IMR-90 (cell line): ENCODE results near the gene OGFR. TPM values are rescaled to one million over a fixed set of nuclear protein-coding genes. Genes with fewer than 3 reads are reported as not detected.

Source experiments
- ATAC-seq: fragments of 200-7000 bp; cut with Tn5 transposase; 2 replicates; pipeline ENCODE4 v1.9.1; 2020; ENCODE audit warnings: low read depth, mild to moderate bottlenecking, moderate library complexity
- BruUV-seq: library from RNA; stranded (reverse); fragments of 400-500 nt; replicated peaks from 2 replicates; lab custom pipeline; 2021; lab: Mats Ljungman, UMichigan
- CTCF ChIA-PET: fragments of 300-600 bp; formaldehyde crosslinking; extraction: SDS; loops from one replicate; lab custom pipeline; 2021; ENCODE audit warnings: antibody characterized with exemption; lab: Yijun Ruan, JAX
- POLR2A ChIA-PET: fragments of 300-600 bp; sonication (Branson Sonifier 250); formaldehyde crosslinking; loops from one replicate; lab custom pipeline; 2022; ENCODE audit warnings: antibody characterized with exemption; ENCODE audit not compliant: unreplicated experiment; lab: Charles Lee
- DNase-seq: peaks from one replicate; pipeline ENCODE4 v3.0.0; 2013
- H2AFZ ChIP-seq: replicated peaks from 2 replicates; pipeline ENCODE3; 2013; ENCODE audit warnings: low read length, mild to moderate bottlenecking; ENCODE audit not compliant: poor library complexity
- H2AK5ac ChIP-seq: 2 replicates; pipeline ENCODE4 v1.6.1; 2013; ENCODE audit warnings: low read depth, low read length, inconsistent platforms
- H2AK9ac ChIP-seq: replicated peaks from 2 replicates; pipeline ENCODE3; 2013; ENCODE audit warnings: mild to moderate bottlenecking, low read depth, low read length, moderate library complexity; ENCODE audit not compliant: poor library complexity
- H2BK120ac ChIP-seq: 2 replicates; pipeline ENCODE4 v1.6.1; 2013; ENCODE audit warnings: low read depth, low read length, inconsistent platforms
- H2BK15ac ChIP-seq: 3 replicates; pipeline ENCODE4 v1.6.1; 2013; ENCODE audit warnings: low read depth, low read length, inconsistent platforms
- H2BK20ac ChIP-seq: 2 replicates; pipeline ENCODE4 v1.6.1; 2013; ENCODE audit warnings: low read depth, mild to moderate bottlenecking, inconsistent platforms, low read length, moderate library complexity
- H2BK5ac ChIP-seq: 2 replicates; pipeline ENCODE4 v1.6.1; 2013; ENCODE audit warnings: mild to moderate bottlenecking, low read depth, low read length, inconsistent platforms; ENCODE audit not compliant: poor library complexity, severe bottlenecking
- H3K14ac ChIP-seq: replicated peaks from 2 replicates; pipeline ENCODE4 v1.6.1; 2013; ENCODE audit warnings: low read depth, low read length, inconsistent platforms
- H3K18ac ChIP-seq: 2 replicates; pipeline ENCODE4 v1.6.1; 2013; ENCODE audit warnings: low read depth, low read length, control low read depth
- H3K23ac ChIP-seq: 2 replicates; pipeline ENCODE4 v1.6.1; 2013; ENCODE audit warnings: low read depth, low read length, inconsistent platforms
- H3K27ac ChIP-seq: 2 replicates; pipeline ENCODE4 v1.5.1; 2013; ENCODE audit warnings: mild to moderate bottlenecking, control low read depth, low read length; ENCODE audit not compliant: insufficient read depth
- H3K27me3 ChIP-seq: 2 replicates; pipeline ENCODE4 v1.6.1; 2013; ENCODE audit warnings: low read length; ENCODE audit not compliant: control insufficient read depth, insufficient read depth
- H3K36me3 ChIP-seq: 2 replicates; pipeline ENCODE4 v1.6.1; 2013; ENCODE audit warnings: low read length, mixed read lengths; ENCODE audit not compliant: control insufficient read depth, insufficient read depth
- H3K4ac ChIP-seq: 2 replicates; pipeline ENCODE4 v1.6.1; 2013; ENCODE audit warnings: low read depth, low read length, inconsistent platforms
- H3K4me1 ChIP-seq: 2 replicates; pipeline ENCODE4 v1.6.1; 2013; ENCODE audit warnings: low read length, mixed read lengths; ENCODE audit not compliant: control insufficient read depth, insufficient read depth
- H3K4me2 ChIP-seq: 2 replicates; pipeline ENCODE4 v1.6.1; 2013; ENCODE audit warnings: low read depth, mild to moderate bottlenecking, control low read depth, low read length, moderate library complexity
- H3K4me3 ChIP-seq: 2 replicates; pipeline ENCODE4 v1.5.1; 2013; ENCODE audit warnings: low read depth, mild to moderate bottlenecking, control low read depth, low read length, moderate library complexity; ENCODE audit not compliant: insufficient read depth
- H3K56ac ChIP-seq: 2 replicates; pipeline ENCODE4 v1.6.1; 2013; ENCODE audit warnings: low read length, inconsistent platforms; ENCODE audit not compliant: insufficient read depth; ENCODE audit errors: extremely low read depth
- H3K79me1 ChIP-seq, 2 experiments: 2 replicates each; pipeline ENCODE4 v1.6.1; 2013; ENCODE audit warnings: low read length in 2 of 2, inconsistent platforms in 1 of 2, low read depth in 1 of 2
- H3K9ac ChIP-seq: 2 replicates; pipeline ENCODE4 v1.6.1; 2013; ENCODE audit warnings: low read depth, low read length, control low read depth
- H3K9me1 ChIP-seq: 2 replicates; pipeline ENCODE4 v1.6.1; 2013; ENCODE audit warnings: low read length, inconsistent platforms; ENCODE audit not compliant: insufficient read depth
- H3K9me3 ChIP-seq: 2 replicates; pipeline ENCODE4 v1.6.1; 2013; ENCODE audit warnings: low read length; ENCODE audit not compliant: control insufficient read depth, insufficient read depth
- H4K20me1 ChIP-seq: 2 replicates; pipeline ENCODE4 v1.6.1; 2013; ENCODE audit warnings: low read length, inconsistent platforms; ENCODE audit not compliant: insufficient read depth
- H4K5ac ChIP-seq: 2 replicates; pipeline ENCODE4 v1.6.1; 2013; ENCODE audit warnings: mild to moderate bottlenecking, low read depth, low read length, control low read depth
- H4K8ac ChIP-seq, 2 experiments: 2 replicates each; pipeline ENCODE4 v1.6.1; 2013; ENCODE audit warnings: low read depth in 2 of 2, low read length in 2 of 2, control low read depth in 1 of 2, inconsistent platforms in 1 of 2
- H4K91ac ChIP-seq: 2 replicates; pipeline ENCODE4 v1.6.1; 2013; ENCODE audit warnings: low read depth, low read length, inconsistent platforms; ENCODE audit not compliant: insufficient read depth
- BHLHE40 ChIP-seq: fragments of 150-350 bp; IDR thresholded peaks from 2 replicates; pipeline ENCODE4 v1.6.1; 2016; ENCODE audit warnings: mild to moderate bottlenecking, low read depth, low read length
- CHD1 ChIP-seq: IDR thresholded peaks from 2 replicates; pipeline ENCODE4 v1.6.1; 2012; ENCODE audit warnings: low read depth, low read length, improper control_type of control experiment
- CTCF ChIP-seq: conservative IDR thresholded peaks from 2 replicates; pipeline ENCODE4 v1.5.1; 2012; ENCODE audit warnings: mild to moderate bottlenecking, low read depth, low read length, improper control_type of control experiment
- FOS ChIP-seq: fragments of 150-350 bp; IDR thresholded peaks from 2 replicates; pipeline ENCODE4 v1.6.1; 2016; ENCODE audit warnings: low read depth, low read length
- MAFK ChIP-seq: IDR thresholded peaks from 2 replicates; pipeline ENCODE4 v1.6.1; 2012; ENCODE audit warnings: low read depth, low read length, improper control_type of control experiment
- POLR2A ChIP-seq: IDR thresholded peaks from 2 replicates; pipeline ENCODE4 v1.6.1; 2012; ENCODE audit warnings: mild to moderate bottlenecking, low read depth, low read length
- WGBS, 2 experiments: methylation state at CpG; one replicate each; pipeline versions ENCODE4 v1.1.5 to v1.1.7; 2013; ENCODE audit warnings: missing lambda C conversion rate in 2 of 2; ENCODE audit not compliant: insufficient read length in 1 of 2; ENCODE audit errors: extremely low coverage in 2 of 2; 5-methylcytosine and 5-hydroxymethylcytosine counted together
- dilution Hi-C: fragments of 300-500 bp; cut with HindIII; formaldehyde crosslinking; loops from one replicate; pipeline ENCODE4 v1.14.3; 2018; ENCODE audit warnings: low sequenced_read_pairs; ENCODE audit not compliant: unreplicated experiment
- in situ Hi-C: fragments of 300-500 bp; cut with MboI; formaldehyde crosslinking; loops from 3 replicates; pipeline ENCODE4 v1.14.3; 2019; ENCODE audit warnings: low sequenced_read_pairs, inconsistent platforms, mixed read lengths
- intact Hi-C: fragments of 100-400 bp; cut with micrococcal nuclease; formaldehyde crosslinking; loops from 2 replicates; pipeline ENCODE4 v1.10.0; 2022
- polyA plus RNA-seq, 3 experiments: library from polyadenylated mRNA; depleted of rRNA; stranded (reverse); fragments of >200 nt; gene quantifications; 2 replicates each; pipeline ENCODE4 v1.2.3, GENCODE V29; 2012; ENCODE audit warnings: low replicate concordance in 1 of 3
- total RNA-seq: library from RNA; depleted of rRNA; stranded (reverse); fragments of >200 nt; gene quantifications from 2 replicates; pipeline ENCODE4 v1.2.3, GENCODE V29; 2012

The OGFR gene
- total and polyA plus RNA-seq, 2 of the 4 experiments (the other 2 are of a cell fraction) = 22.4 to 30.1 TPM

- POLR2A ChIA-PET = no interaction called here
- Histone ChIP-seq H3K56ac (no peak overlapping the region), H4K5ac (no peak overlapping the region), H3K27ac (no peak overlapping the region), H3K4me3 (no peak overlapping the region), H3K9me1 (no peaks in the 10 kb centered on the region), H2AFZ (peak overlapping the region; percentile 51), H2BK15ac (no peak overlapping the region), H2AK5ac (no peak overlapping the region), H2BK120ac (no peak overlapping the region), H3K23ac (no peak overlapping the region), H3K18ac (no peak overlapping the region), H2BK20ac (no peak overlapping the region), H3K9me3 (no peaks in the 10 kb centered on the region), H3K4me2 (no peak overlapping the region), H3K36me3 (no peaks in the 10 kb centered on the region), H2AK9ac (peak overlapping the region; percentile 81), H4K20me1 (no peaks in the 10 kb centered on the region), H3K14ac (no peak overlapping the region), H3K79me1 (no peaks in the 10 kb centered on the region), H4K8ac (no peak overlapping the region), H3K4me1 (no peaks in the 10 kb centered on the region), H4K91ac (no peak overlapping the region), H2BK5ac (no peak overlapping the region), H3K27me3 (peaks cover 2% of the 10 kb centered on the region; the same call in 1 of the 2 replicates), H3K9ac (no peak overlapping the region), H3K4ac (no peak overlapping the region)
- no peak for ATAC-seq
- intact Hi-C loops = no loop called here
- WGBS, 2 experiments = 64% methylated on average over 4 of the region's 9 CpGs; no CpG with 5 or more reads in 1 of the 2 experiments
- dilution Hi-C loops = no loop called here
- CTCF ChIA-PET = no interaction called here
- TF ChIP-seq FOS (no peak), CHD1 (no peak), POLR2A (no peak), BHLHE40 (no peak), MAFK (no peak), CTCF (no peak)
- BruUV-seq = no TSS peak
- no peak for DNase-seq
- in situ Hi-C loops = no loop called here
Measured at GRCh38 chr20:62782893-62783278, 21.7 kb upstream of the OGFR start.
